Hematopoietic multipotent progenitor cell treated with erythropoietin and hydrocortisone succinate and interleukin-3 and kit ligand, for 8 days (in vitro differentiated cells): ENCODE measurements around the gene DYNLT4.
"Not testable (repeated sequence)": the region's sequence is repeated elsewhere in the genome, so short reads cannot be mapped to it uniquely, and the experiment has no call there.

ENCODE experiments used
- DNase-seq: peaks from one replicate; pipeline ENCODE4 v3.0.0-alpha.2; 2015

DYNLT4 gene

GRCh38 chr1:44806704-44807363 lies at the start of gene DYNLT4:
Gene DYNLT4 (minus strand): TSS chr1:44807351. CDS start chr1:44806668, 683 bp downstream.
- no peak for DNase-seq

- no peak for DNase-seq
Measured at GRCh38 chr1:44855742-44856141, 48.6 kb upstream of the DYNLT4 start.

- DNase-seq = no peak
Measured at GRCh38 chr1:44854970-44855369, 47.8 kb upstream of the DYNLT4 start.

- no peak for DNase-seq
Measured at GRCh38 chr1:44853201-44853600, 46.0 kb upstream of the DYNLT4 start.

- DNase-seq = no peak
Measured at GRCh38 chr1:44851308-44851707, 44.2 kb upstream of the DYNLT4 start.

GRCh38 chr1:44849575-44850132 lies 42.5 kb upstream of the DYNLT4 start:
- DNase-seq = no peak

- no peak for DNase-seq
Measured at GRCh38 chr1:44848456-44849181, 41.5 kb upstream of the DYNLT4 start.

GRCh38 chr1:44847845-44848244 lies 40.7 kb upstream of the DYNLT4 start:
- no peak for DNase-seq

GRCh38 chr1:44846985-44847384 lies 39.8 kb upstream of the DYNLT4 start:
- no peak for DNase-seq

- DNase-seq = peak; percentile 44
Measured at GRCh38 chr1:44842862-44843655, 35.9 kb upstream of the DYNLT4 start, which contains the start of gene PTCH2. Gene PTCH2 (minus strand): TSS chr1:44843253. CDS start chr1:44842932, 321 bp downstream.

- no peak for DNase-seq
Measured at GRCh38 chr1:44842486-44842861, 35.3 kb upstream of the DYNLT4 start.

- DNase-seq = no peak
Measured at GRCh38 chr1:44839576-44839975, 32.4 kb upstream of the DYNLT4 start.

GRCh38 chr1:44838294-44838693 lies 31.1 kb upstream of the DYNLT4 start:
- not testable (repeated sequence) for DNase-seq

GRCh38 chr1:44835738-44836675 lies 28.9 kb upstream of the DYNLT4 start:
- peak; percentile 88 for DNase-seq

- peak; percentile 49 for DNase-seq
Measured at GRCh38 chr1:44834328-44834727, 27.2 kb upstream of the DYNLT4 start.

GRCh38 chr1:44832056-44832705 lies 25.0 kb upstream of the DYNLT4 start:
- DNase-seq = peak; percentile 80

GRCh38 chr1:44831516-44831915 lies 24.4 kb upstream of the DYNLT4 start:
- DNase-seq = peak; percentile 82

- peak; percentile 98 for DNase-seq
Measured at GRCh38 chr1:44830900-44831304, 23.8 kb upstream of the DYNLT4 start.

GRCh38 chr1:44829506-44830384 lies 22.6 kb upstream of the DYNLT4 start:
- no peak for DNase-seq

- DNase-seq = no peak
Measured at GRCh38 chr1:44828841-44829440, 21.8 kb upstream of the DYNLT4 start.
